GM13976 (cell line): ENCODE measurements around the gene DDX10.

ENCODE experiments used
- DNase-seq: peaks from one replicate; pipeline ENCODE4 v3.0.0; 2012; ENCODE audit warnings: low spot score
- CTCF ChIP-seq: IDR thresholded peaks from 2 replicates; pipeline ENCODE4 v1.5.1; 2012; ENCODE audit warnings: borderline replicate concordance, mild to moderate bottlenecking; ENCODE audit not compliant: insufficient read depth; ENCODE audit errors: extremely low read depth, missing control alignments, control extremely low read depth
- in situ Hi-C: fragments of 300-500 bp; cut with MboI; formaldehyde crosslinking; loops from one replicate; pipeline ENCODE4 v1.12.0; 2022; ENCODE audit warnings: low sequenced_read_pairs, mixed read lengths, inconsistent platforms; ENCODE audit not compliant: unreplicated experiment

The DDX10 gene

DNA sequence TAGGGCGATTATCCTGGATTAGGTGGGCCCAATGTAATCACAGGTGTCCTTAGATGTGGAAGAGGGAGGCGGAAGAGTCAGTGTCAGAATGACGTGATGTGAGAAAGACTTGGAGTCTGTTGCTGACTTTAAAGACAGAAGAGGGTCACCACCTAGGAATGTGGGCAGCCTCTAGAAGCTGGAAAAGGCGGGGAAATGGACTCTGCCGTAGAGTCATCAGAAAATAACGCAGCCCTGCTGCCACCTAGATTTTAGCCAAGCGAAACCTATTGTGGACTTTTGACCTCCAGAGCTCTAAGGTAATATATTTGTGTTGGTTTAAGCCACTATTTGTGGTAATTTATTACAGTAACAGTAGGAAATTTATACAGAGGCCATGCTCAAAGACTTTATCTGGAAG is 4.8 kb downstream of the DDX10 start:
- DNase-seq: no peak
- in situ Hi-C loops: loop anchor here (25.0 kb wide), 1 partner anchor 657 kb away; the partner anchor contains the start of gene CUL5
- no peak for TF ChIP-seq CTCF

DNA sequence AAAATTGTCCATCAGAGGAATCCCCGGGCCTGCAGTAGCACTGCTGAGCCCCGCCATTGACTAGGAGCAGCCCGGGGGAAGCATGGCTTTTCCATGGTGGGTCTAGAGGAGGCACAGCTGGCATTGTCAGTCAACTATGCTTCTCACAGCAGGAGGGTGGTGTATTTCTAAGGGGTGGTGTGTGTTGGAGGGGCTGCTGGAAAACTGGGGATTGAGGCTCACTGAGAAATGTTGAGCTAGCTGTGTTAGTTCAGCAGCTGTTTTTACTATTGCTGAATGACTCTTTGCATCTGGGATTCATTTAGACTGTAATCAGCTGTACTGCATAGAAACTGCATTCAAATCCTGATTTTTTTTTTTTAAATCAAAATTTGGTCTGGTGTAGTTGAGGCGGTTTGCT is 5.6 kb downstream of the DDX10 start:
- in situ Hi-C loops: loop anchor here (25.0 kb wide), 1 partner anchor 658 kb away; the partner anchor contains the start of gene CUL5
- no peak for DNase-seq
- no peak for TF ChIP-seq CTCF

GRCh38 chr11:108672113-108672512 is 7.2 kb downstream of the DDX10 start:
- no peak for TF ChIP-seq CTCF
- in situ Hi-C loops: loop anchor here (25.0 kb wide), 1 partner anchor 660 kb away; the partner anchor contains the start of gene CUL5
- no peak for DNase-seq

DNA sequence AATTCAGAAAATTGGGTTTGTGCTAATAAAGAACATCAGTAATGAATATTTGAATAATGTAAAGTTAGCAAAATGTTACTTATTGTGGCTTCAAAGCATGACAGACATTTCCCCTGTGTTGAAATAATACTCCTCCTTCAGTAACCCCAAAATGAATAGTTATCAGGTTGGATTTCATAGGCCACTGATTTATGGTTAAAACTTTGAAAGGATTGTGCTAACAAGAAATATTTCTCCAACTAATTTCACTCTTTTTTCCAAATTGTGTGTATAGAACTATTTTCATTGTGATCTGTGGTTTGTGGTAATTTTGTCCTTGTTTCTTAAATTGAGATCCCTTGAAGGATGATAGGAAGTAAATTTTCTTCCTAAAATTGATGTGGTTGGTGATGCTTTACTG is 7.9 kb downstream of the DDX10 start:
- in situ Hi-C loops: loop anchor here (25.0 kb wide), 1 partner anchor 660 kb away; the partner anchor contains the start of gene CUL5
- no peak for TF ChIP-seq CTCF
- DNase-seq: no peak

DNA sequence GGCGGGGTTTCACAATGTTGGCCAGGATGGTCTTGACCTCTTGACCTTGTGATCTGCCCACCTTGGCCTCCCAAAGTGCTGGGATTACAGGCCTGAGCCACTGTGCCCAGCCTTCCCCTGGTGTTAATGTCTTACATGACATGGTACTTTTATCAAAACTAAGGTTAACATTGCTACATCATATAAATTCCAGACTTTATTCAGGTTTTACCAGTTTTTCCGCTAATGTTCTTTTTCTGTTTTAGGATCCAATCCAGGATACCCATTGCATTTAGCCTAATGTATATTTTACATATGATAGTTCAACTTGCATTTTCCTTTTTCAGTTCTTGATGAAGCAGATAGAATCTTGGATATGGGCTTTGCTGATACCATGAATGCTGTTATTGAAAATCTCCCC is 14.2 kb downstream of the DDX10 start:
- in situ Hi-C loops: no loop called here
- no peak for DNase-seq
- TF ChIP-seq CTCF: no peak

DNA sequence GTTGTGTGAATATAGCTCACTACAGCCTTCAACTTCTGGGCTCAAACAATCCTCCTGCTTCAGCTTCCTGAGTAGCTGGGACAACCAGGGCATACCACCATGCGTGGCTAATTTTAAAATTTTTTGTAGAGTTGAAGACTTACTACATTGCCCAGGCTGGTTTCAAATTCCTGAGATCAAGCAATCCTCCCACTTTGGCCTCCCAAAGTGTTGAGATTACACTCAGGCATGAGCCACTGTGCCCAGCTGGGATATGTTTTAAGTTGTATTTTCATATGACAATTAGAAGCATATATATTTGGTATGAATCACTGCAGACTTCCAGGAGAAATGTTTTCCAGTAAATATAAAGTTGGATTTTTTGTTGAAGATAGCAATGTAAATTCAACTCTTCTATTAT is 15.4 kb downstream of the DDX10 start:
- DNase-seq: no peak
- in situ Hi-C loops: no loop called here
- no peak for TF ChIP-seq CTCF
